GM21737 (cell line): ENCODE data around the gene RNLS.

Experiments
- ATAC-seq: cut with Tn5 transposase; IDR thresholded peaks from one replicate; pipeline ENCODE4 v1.9.1; 2021; ENCODE audit warnings: mild to moderate bottlenecking, moderate library complexity; ENCODE audit not compliant: unreplicated experiment

Gene RNLS

DNA sequence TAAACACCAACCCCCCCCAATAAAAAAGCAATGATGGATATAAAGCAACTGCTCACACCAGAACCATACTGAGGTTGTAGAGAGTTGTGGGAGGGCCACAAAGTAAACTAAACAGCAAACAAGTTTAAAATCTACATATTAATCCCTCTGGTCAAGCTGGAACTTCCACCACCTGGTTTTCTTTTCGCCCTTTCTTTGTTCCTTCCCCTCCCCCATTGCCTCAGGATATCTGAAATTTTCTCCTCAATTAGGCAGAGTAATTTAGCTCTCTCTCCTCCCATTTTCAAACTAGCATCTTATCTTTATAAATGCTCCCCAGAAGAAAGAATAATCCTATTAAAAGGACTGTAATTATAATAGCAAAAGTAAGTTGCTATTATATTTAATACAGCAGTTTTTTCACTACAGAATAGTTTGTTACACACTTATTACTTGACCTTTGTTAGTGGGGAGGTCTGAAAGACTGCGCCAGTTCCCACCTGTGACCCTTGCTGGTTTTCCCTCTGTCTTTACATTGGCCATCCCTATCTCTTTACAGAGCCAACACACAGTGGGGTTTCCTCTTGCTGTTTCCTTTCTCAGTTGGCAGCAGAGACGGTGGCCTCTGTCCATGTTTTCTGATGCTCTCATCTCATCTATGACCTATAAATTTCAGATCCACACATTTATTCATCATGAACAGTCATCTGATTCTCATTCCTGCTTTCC lies 235.4 kb downstream of the RNLS start:
- ATAC-seq, result no peak

DNA sequence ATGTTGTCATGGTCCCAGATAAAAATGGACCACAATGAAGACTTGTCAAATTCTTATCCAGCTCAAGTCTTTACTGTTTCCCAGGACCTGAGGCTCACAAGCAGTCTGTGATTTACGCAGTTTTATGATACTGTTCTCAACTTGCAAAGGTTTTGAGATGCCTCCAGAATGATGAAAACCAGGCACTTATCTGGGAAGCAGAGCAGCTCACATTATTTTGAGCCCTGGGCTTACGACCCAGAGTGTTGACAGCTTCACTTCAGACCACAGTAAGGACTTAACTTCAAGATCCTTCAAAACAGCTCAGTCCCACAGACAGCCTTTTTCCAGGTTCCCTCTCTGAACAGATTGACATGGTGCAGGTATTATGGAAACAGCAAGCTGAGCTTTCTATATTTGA lies 236.1 kb downstream of the RNLS start:
- no peak for ATAC-seq

DNA sequence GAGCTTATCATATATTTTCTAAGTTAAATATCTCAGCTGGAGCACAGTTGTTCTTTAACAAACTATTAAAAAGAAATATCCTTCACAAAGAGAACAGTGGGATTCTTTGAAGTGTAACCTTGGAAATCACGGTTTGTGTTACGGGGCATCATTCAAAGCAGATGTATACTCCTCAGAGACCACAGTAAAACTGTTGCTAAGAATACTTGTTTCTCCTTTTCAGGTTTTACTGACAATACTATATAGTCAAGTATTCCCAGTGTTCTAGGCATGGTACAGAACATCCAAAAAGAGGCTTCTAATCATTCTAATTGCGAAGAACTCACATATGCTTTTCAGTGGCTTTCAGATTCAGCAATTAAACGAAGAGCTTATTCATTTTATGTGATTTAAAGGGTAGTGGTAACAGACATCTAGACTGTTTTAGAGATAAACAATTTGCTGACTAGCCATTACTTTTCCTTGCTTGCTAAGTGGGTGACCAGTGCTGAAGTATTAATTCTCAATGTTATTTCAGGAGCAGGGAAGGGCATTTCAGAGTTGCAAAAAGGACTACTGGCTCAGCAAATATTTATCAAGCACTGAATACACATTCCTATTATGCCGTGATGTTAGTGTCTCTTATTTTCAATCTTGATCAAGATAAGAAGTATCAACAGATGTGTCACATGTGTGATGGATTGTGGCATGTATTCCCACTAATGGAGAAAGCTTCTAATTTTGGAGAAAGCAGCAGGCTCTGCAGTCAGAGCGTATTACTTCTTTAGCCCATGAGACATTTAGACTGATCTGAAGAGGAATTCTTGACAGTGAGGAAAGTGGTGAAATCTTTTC lies 236.8 kb downstream of the RNLS start:
- ATAC-seq, result no peak

DNA sequence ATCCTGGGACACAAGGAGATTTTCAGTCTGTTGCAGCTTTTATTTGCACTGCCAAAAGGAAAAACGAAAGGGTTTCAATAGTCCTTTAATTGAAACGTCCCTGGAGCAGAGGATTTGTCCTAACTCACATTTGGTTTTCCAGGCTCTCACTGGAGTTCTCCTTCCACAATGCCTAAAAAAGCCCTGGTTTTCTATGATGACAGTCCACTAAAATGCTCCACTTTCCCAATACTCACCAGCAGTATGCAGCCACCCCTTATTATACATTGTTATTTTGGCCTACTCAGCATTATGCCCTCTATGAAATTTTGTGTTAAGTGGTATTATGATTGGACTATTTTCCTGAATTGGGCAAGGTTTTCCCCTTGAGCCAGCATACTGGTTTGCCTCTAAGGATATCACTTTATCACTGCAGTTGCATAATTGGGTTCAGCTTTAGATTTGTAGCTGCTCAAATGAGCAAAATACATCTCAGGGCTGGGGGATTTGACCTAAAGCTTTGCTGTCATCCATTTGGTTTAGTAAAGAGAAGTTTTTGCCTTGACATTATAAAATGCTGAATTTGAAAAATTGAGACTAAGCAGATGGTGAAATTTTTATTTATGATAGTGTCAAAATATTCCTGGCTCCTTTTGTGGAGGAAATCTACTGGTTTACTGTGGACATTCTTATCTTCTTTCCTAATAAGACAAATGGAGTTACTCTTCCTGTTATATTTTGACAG lies 239.2 kb downstream of the RNLS start:
- ATAC-seq, result no peak

DNA sequence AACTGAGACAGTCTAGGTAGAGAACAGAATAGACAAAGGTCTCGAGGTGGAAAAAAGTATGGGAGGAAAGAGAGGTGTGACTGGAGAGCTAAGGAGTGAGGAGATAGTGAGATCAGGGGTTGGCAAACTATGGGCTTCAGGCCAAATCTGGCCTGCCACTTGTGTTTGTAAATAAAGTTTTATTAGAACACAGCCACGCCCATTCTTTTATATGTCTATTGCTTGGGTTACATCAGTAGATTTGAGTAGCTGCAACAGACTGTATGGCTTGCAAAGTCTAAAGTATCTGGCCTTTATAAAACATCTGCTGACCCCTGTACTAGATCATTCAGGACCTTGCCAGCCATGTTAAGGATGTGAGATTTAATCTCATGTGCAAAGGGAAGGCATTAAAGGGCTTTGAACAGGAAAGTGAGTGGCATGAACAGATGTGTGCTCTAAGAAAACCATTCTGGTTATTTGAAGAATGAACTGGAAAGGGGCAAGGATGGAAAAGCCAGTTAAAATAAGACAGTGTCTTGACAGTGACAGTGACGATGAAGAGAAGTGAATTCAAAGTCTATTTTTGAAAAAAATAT lies 240.3 kb downstream of the RNLS start:
- no peak for ATAC-seq

DNA sequence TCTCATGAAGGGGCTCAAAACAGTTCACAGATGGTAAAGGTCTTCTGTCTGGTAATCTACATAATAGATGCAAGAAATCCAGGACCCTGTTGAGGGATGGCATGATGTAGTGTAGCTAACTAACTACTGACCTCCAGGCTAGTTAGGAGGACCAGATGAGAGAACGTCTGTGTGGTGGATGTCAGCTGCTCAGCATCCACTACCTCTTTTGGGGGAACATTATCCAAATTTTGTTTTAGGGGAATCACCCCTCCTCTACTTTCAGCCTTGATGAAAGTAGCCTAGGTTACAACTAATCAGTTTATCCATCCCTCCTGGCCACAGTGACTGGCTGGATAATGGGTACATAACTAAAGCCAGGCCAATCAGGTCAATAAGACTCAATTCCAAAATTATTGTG lies 246.0 kb downstream of the RNLS start:
- ATAC-seq, result no peak

DNA sequence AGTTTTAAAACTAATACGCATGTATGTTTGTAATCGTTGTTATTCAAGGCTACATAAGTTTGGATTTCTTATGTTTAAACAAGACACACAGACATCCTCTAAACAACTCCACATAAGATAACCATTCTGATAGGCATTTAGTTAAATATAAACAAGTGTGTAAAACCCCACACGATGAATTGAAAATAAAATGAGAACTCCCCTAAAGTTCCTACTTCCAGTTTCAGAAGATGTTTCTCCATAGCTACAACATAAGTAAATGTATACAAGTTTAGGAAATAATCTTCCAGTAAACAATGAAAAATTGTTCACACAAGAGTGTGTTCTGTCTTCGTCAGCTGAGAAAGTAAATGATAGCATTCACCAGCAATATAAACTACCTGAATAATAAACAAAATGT lies 246.8 kb downstream of the RNLS start:
- no peak for ATAC-seq

DNA sequence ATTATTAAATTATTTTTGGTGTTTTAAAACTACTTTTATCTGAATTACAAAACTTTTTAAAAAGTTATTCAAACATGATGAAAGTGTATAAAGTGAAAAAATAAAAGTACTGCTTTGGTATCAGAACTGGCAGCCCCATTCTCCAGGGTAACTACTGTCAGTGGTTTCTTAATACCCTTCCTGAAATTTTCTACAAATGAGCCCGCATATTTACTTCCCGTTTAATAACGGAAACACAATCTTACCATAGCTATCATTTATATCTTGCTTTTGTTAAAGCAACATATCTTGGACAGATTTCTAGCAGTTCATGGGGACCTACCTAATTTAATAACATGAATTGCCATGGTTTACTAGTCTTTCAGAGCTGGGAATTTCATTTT lies 249.9 kb downstream of the RNLS start:
- ATAC-seq, result no peak

DNA sequence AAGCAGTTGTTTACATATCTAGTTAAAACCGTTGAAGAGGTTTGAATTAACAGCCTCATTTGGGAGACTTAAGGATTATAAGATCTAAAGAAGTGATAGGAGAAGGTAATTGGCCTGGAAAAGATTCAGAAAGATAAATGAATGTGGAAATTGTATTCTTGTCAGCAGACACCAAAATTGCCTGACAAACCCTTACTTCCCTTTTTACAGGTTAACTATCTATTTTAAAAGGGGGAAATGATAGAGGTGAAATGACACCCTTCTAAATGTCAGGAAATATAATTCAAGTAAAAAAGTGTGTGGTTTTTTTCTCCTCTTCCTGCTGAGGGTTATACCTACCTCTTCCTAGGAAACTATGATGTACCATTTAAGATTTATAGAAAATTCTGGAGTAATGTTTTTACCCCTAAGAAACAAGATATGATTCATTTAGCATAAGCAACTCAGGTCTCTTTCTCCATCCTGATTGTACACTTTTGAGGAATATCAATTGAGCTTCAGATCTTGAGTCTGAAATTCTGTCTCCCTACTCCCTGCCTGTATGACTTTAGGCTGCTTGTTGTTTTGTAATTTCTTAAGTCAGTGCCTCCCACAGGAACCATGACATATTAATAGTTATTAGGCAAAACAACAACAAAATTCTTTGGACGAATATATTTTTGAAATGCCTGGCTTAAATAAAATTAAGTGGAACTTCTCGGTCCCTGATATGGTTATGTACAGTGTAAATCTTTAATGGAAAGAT lies 250.4 kb downstream of the RNLS start:
- ATAC-seq, result no peak

DNA sequence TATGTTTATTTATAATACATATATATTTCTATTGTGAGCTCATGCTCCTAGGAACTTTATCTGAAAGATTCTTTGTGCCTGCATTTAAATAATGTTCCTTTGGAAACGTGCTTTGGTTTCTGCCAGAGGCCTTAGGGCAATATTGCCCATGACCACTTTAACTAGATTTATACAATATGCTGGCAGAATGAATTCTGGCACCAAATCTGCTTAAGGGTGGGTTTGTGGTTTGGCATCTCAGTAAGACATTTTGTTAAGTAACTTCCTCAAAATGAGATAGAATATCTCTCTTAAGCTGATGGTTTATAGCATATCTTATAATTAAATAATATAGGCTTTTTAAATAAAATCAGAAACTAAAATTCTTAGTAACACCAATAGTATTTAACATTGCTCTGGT lies 252.9 kb downstream of the RNLS start:
- no peak for ATAC-seq

DNA sequence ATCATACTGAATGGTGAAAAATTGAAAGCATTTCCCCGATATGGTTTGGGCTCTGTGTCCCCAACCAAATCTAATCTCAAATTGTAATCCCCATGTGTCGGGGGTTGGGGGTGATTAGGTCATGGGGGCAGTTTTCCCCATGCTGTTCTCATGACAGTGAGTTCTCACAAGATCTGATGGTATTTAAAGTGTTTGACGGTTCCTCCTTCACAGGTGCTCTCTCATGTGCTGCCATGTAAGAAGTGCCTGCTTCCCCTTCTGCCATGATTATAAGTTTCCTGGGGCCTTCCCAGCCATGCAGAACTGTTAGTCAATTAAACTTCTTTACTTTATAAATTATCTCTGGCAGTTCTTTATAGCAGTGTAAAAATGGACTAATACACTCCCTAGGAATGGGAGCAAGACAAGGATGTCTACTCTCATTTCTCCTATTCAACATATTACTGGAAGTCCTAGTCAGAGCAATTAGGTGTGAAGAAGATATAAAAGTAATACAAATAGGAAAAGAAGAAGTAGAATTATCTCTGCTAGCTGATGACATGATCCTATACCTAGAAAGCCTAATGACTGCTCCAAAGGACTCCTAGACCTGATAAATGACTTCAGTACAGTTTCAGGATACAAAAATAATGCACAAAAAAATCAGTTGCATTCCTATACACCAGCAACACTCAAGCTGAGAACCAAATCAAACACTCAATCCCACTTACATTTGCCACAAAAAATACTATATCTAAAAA lies 260.6 kb downstream of the RNLS start:
- ATAC-seq, result no peak

DNA sequence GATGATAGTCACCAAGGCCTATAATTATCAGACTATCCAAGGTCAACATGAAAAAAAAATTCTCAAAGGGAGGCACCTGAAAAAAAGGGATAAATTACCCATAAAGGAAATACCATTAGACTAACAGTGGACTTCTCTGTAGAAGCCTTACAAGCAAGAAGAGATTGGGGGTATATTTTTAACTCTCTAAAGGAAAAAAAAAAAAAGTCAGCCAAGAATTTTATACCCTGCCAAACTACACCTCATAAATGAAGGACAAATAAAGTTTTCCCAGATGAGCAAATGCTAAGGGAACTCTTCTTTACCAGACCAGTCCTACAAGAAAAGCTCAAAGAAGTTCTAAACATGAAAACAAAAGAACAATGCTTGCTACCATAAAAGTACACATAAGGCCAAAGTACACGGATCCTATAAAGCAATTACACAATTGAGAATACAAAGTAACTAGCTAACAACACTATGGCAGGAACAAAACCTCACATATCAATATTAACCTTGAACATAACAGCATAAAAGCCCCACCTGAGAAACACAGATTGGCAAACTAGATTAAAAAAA lies 263.1 kb downstream of the RNLS start:
- ATAC-seq, result no peak

DNA sequence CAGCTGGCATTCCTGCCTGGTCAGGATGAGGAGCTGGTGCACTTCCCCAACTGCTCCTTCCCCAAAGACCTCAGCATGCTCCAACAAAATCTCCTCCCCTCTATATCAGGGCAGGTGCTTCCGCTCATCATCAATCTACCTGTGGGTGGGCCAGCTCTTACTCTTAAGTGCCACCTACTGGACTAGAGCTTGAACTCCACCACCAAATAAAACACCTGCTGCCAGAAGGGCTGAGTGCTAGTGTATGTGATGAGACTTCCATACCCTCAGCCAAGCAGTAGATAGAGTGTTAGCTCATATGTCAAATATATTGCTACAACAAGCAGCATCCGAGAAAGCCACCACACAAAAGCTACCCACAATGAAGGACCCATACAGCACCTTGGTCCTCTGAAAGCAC lies 264.3 kb downstream of the RNLS start:
- no peak for ATAC-seq

DNA sequence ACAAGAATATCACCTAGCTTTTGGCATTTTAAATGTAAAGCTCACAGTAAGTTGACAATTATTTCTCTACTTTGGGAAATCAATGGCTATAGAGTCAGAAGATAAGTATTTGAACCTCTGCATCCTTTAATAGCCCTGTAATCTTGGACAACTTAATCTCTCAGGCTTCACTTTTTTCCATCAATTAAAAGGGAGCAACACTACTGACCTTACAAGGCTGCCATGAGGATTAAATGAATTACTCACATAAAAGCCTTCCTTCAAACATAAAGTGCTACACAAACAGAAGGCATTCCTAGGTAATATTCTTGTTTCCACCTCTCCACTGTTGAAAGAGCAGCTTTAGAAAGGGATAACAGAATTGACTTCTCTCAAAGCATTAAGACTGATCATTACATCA lies 266.0 kb downstream of the RNLS start:
- ATAC-seq, result no peak

DNA sequence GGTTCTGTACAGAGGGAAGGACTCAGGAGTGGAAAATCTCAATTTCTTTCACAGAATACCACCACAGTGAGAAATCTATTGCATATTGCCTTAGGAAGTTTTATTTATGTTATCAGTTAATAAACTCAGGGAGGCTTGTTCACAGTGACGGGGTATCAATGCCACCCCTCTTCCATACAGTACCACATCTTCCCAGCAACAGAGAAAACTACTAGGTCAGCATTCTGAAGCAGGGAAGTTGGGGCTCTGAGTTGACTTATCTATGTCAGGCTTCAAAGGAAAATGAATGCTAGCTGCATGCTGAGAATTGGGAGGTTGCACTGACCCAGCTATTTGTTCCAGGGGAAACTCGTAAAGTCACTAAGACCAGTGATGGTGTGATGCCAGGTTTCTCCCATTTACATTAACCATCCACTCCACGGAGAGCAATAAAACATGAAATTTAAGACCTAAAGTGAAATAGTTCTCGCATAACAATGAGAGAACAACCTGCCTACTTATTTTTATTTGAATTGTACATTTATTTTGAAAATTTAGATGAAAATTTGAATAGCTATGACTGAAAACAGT lies 266.7 kb downstream of the RNLS start:
- no peak for ATAC-seq

DNA sequence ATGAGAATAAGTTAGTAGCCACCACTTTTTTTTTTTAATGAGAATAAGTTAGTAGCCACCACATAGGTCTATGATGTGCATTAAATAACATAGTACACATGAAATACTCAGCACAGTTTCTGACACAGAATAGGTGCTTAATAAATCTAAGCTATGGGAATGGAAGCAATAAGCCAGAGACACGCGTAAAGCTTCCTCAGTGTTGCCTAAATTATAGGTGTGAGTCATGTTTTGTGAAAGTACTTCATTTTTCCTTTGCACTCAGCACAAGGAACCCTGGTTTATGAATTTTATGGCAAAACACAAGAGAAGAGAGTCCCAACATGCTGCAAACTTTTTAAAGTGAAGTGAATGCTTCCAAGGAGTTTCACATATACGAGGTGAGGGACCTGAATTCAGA lies 267.4 kb downstream of the RNLS start:
- no peak for ATAC-seq

DNA sequence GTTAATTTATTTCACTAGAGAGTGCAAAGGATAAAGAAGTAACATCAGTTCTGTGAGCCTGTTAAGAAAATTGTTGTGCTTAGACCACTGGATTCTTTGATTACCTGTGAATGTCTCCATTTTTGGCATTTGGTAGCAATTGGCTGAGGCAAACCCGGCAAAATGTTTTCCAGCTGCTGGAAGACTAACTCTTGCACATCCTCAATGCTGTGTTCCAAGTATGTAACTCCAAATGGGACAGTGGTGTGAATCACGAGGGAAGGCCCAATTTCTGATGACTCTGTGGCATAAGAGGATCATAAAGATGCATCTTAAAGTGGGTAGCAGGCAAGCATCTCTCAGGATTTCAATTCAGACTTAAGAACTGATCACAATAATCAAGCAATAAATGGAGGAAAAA lies 268.8 kb downstream of the RNLS start:
- ATAC-seq, result no peak

DNA sequence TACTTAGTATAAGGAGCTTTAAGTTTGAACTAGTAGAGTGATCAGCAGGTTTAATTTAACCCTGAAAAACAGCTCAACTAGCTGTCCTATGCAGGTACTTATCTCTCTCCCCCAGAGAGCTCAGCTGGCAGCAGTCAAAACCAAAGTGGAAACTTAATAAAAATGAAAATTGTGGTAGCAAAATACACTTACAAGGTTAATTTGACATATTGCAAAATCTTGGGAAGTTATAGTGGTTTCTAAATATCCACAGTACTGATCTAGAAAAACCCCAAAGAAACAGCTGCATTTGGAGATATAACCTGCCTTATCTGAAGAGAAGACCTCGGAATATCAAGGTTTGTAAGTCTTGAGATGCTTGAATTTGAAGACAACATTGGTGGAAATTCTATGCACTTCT lies 269.2 kb downstream of the RNLS start:
- ATAC-seq, result no peak

DNA sequence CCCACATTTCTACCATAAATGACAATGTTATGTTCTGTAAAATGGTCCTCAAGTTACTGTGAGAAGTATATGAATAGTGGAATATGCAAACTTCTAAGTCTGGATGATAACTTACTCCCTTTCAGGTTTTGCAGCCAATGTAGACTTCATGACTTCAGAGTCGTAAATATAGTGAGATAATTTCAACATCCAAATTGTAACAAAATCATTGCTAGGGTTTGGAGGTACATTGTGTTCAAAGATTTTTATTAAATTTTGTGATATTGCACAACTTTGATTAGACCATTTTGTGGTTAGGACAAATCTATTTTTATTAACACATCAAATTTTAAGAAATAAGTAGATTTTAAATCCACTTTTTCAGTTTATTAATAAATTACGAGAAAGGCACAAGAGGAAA lies 270.3 kb downstream of the RNLS start:
- no peak for ATAC-seq

DNA sequence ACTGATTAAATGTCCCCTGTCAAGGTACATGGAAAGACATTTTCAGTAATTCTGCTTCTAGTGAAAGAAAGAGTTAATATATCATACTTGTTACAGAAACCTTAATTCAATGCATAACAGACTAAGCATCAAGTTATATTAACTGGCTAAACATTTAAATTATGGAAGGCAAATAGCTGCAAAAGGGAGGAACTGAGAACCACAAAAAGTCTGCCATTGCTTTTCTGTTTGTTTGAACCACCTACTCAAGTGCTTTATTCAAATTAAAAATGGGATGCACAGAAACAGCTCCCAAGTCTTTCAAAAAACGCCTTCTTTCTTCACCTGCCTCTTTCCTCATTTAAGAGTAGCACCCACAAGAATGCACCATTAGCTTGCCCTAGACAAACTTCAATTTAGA lies 271.9 kb downstream of the RNLS start:
- no peak for ATAC-seq
